Fibroblast of upper back skin (primary cell): Measurements from ENCODE around the gene PARP11.

Source experiments
- DNase-seq: peaks from one replicate; pipeline ENCODE4 v3.0.0-alpha.2; 2013

PARP11 gene

GRCh38 chr12:3816266-3816665, 56.9 kb downstream of the PARP11 start:
- DNase-seq, result no peak

GRCh38 chr12:3815094-3815766, 58.0 kb downstream of the PARP11 start:
- DNase-seq, result no peak

- DNase-seq, result no peak
These were observed 62.7 kb downstream of the PARP11 start for GRCh38 chr12:3810540-3810939.

GRCh38 chr12:3810016-3810370, 63.2 kb downstream of the PARP11 start:
- DNase-seq, result no peak

GRCh38 chr12:3809357-3810015, 63.7 kb downstream of the PARP11 start:
- no peak for DNase-seq

GRCh38 chr12:3805077-3805476, 68.1 kb downstream of the PARP11 start:
- DNase-seq, result no peak

GRCh38 chr12:3803865-3804472, 69.2 kb downstream of the PARP11 start:
- DNase-seq, result peak; percentile 63

- DNase-seq, result no peak
These were observed 70.5 kb downstream of the PARP11 start for GRCh38 chr12:3802721-3803120.

- DNase-seq, result no peak
These were observed 75.6 kb downstream of the PARP11 start for GRCh38 chr12:3797531-3798048.

GRCh38 chr12:3795492-3796133, 77.6 kb downstream of the PARP11 start:
- no peak for DNase-seq

GRCh38 chr12:3795066-3795465, 78.1 kb downstream of the PARP11 start:
- no peak for DNase-seq

GRCh38 chr12:3792623-3793288, 80.4 kb downstream of the PARP11 start:
- DNase-seq, result no peak

- no peak for DNase-seq
These were observed 81.8 kb downstream of the PARP11 start for GRCh38 chr12:3791256-3791874.

- no peak for DNase-seq
These were observed 82.6 kb downstream of the PARP11 start for GRCh38 chr12:3790642-3791041.

GRCh38 chr12:3789838-3790237, 83.4 kb downstream of the PARP11 start:
- no peak for DNase-seq

- peak; percentile 43 for DNase-seq
These were observed 95.9 kb downstream of the PARP11 start for GRCh38 chr12:3777206-3777809.

- DNase-seq, result no peak
These were observed 97.7 kb downstream of the PARP11 start for GRCh38 chr12:3775385-3776035.

GRCh38 chr12:3772380-3772779, 100.8 kb downstream of the PARP11 start:
- DNase-seq, result no peak

GRCh38 chr12:3771853-3772252, 101.3 kb downstream of the PARP11 start:
- DNase-seq, result no peak

- DNase-seq, result peak; percentile 64
These were observed 102.3 kb downstream of the PARP11 start for GRCh38 chr12:3770891-3771290.

- DNase-seq, result no peak
These were observed 104.2 kb downstream of the PARP11 start for GRCh38 chr12:3768911-3769447.
